ENCODE data around the gene TMEM116. TPM values are rescaled to one million over a fixed set of nuclear protein-coding genes. Genes with fewer than 3 reads are reported as not detected.
"Not testable (repeated sequence)": the region's sequence is repeated elsewhere in the genome, so short reads cannot be mapped to it uniquely, and the experiment has no call there.

TMEM116 gene
- total RNA-seq, 2 experiments from 2014 or later: 17.8 to 19.7 TPM

DNA sequence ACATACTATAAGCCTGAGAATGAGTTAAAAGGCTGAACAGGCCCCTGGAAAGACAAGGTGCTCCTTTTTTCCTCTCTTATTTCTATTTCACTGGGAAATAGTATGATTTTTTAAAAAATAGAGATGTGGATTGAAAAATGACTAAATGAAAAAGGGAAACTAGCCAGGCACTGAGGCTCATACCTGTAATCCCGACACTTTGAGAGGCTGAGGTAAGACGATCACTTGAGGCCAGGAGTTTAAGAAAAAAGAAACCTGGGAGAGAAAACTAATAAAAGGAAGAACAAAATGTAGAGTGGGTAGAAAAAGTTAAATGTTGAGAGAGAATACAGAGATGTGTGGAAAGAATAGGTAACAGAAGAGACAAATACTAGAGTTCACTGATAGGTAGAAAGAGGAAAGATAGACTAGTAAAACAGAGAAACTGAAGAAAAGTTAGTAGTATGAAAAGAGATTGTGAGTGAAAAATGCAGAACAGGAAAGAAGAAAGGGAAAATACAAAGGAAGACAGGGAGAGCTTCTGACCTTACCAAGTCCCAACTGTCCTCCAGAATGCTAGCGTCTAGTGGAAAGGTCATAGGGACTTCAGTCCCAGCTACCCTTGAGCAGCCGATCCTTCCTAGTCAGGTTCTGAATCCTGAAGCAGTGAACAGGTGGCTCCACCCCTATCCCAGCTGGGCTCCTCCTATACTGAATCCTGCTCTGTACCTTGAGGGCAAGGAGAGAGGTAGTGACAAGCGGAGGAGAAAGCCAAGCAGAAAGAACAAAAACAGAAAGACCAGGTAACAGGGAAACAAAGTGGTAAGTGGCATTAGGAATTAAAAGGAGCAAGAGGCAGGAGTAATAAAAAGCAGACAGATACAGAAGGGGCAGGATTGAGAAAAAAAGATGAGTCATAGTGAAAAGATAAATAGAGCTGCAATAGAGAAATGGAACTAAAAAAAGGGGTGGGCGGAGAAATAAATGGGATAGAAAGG lies 7.3 kb downstream of the TMEM116 start:
- Mint-ChIP-seq H3K27ac (no peak overlapping the region), H3K4me3 (no peak overlapping the region), H3K9me3 (no peaks in the 10 kb centered on the region), H3K36me3 (ENCODE audit: low read depth) (peaks cover 35% of the 10 kb centered on the region), H3K27me3 (no peaks in the 10 kb centered on the region), H3K4me1 (peaks cover 52% of the 10 kb centered on the region)
- CTCF ChIA-PET: interaction anchor here (0.7 to 3.0 kb wide), 2 partner anchors 7 to 8 kb away, joined by 3 to 26 read pairs; partner anchors contain the start of genes ERP29 and TMEM116
- POLR2A ChIA-PET: interaction anchor here (1.0 to 5.1 kb wide), 4 partner anchors 9 to 53 kb away, joined by 3 to 42 read pairs (median 5); no protein-coding TSS in a partner anchor
- no peak for DNase-seq

DNA sequence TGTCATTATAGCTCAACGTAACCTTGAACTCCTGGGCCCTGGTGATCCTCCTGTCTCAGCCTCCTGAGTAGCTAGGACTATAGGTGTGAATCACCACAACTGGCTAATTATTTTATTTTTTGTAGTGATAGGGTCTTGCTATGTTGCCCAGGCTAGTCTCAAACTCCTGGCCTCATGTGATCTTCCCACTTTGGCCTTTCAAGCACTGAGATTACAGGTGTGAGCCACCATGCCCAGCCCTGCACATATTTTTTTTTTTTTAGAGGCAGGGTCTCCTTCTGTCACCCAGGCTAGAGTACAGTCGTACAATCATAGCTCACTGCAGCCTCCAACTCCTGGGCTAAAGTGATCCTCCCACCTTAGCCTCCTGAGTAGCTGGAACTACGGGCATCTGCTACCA lies 8.9 kb downstream of the TMEM116 start:
- H3K36me3 Mint-ChIP-seq (ENCODE audit: low read depth): peaks cover 37% of the 10 kb centered on the region
- H3K9me3 Mint-ChIP-seq: no peaks in the 10 kb centered on the region
- CTCF ChIA-PET: interaction anchor here (0.9 to 3.0 kb wide), 3 partner anchors 9 to 60 kb away, joined by 3 to 26 read pairs (median 4); partner anchors contain the start of genes ERP29 and TMEM116
- H3K4me3 Mint-ChIP-seq: no peak overlapping the region
- H3K27ac Mint-ChIP-seq: no peak overlapping the region
- no peaks in the 10 kb centered on the region for H3K27me3 Mint-ChIP-seq
- no peak for DNase-seq
- POLR2A ChIA-PET: interaction anchor here (5.1 to 14.4 kb wide), 2 partner anchors 9 to 10 kb away, joined by 42 to 326 read pairs; partner anchors contain the start of genes ERP29 and TMEM116
- H3K4me1 Mint-ChIP-seq: peaks cover 51% of the 10 kb centered on the region

DNA sequence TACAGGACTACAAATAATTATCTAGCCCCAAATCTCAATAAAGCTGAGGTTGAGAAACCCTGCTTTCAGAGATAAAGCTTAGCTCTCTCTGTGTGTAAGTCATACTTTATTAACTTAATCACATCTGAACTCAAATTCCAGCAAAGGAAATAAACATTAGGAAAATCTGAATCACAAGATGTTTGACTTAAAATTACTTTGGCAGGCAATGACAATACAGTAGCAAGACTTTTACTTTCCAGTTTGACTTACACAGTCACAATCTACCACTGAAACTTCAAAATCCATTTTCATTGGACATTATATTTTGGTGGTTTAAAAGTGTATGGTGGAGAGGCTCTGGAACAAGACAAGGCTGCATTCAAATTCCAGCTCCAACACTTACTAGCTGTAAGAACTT lies 11.4 kb downstream of the TMEM116 start:
- CTCF ChIA-PET: interaction anchor here (1.2 to 2.2 kb wide), 2 partner anchors 9 to 11 kb away, joined by 3 to 21 read pairs; partner anchors contain the start of genes ERP29 and TMEM116

DNA sequence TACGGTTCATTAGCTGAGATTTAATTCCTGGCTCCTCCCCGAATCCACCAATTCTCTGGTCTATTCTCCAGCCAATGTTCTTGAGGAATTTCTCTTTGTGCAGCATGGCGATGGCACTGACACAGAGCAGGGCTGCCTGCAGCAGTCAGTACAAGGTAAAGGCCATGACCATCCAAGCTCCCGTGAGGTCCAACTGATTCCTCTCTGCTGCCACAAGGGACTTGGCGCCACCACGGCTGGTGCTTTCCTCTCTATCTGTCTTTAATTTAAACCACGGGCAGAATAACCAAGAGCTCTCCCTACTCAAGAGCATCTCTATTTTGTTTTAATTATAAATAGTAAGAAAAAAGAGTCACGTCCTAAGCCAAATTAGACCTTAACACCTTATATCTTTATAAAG lies 12.1 kb downstream of the TMEM116 start:
- Mint-ChIP-seq H3K4me1 (peaks cover 63% of the 10 kb centered on the region), H3K27ac (no peak overlapping the region), H3K27me3 (peaks cover 3% of the 10 kb centered on the region), H3K36me3 (ENCODE audit: low read depth) (peaks cover 57% of the 10 kb centered on the region), H3K9me3 (no peaks in the 10 kb centered on the region), H3K4me3 (peak overlapping the region; percentile 23)
- ChIA-PET CTCF (interaction anchor here (0.5 to 2.2 kb wide), 2 partner anchors 12 to 75 kb away, joined by 3 to 21 read pairs; partner anchors contain the start of genes ERP29 and TMEM116), POLR2A (interaction anchor here (2.4 to 14.4 kb wide), 3 partner anchors 7 to 13 kb away, joined by 14 to 326 read pairs (median 42); partner anchors contain the start of genes ERP29 and TMEM116)
- DNase-seq: no peak

More for the DNA sequence above, 11.4 kb downstream of the TMEM116 start:
- no peaks in the 10 kb centered on the region for H3K9me3 Mint-ChIP-seq
- peaks cover 50% of the 10 kb centered on the region for H3K36me3 Mint-ChIP-seq (ENCODE audit: low read depth)
- POLR2A ChIA-PET: interaction anchor here (0.7 to 14.4 kb wide), 4 partner anchors 8 to 51 kb away, joined by 5 to 326 read pairs (median 28); partner anchors contain the start of genes ERP29 and TMEM116
- H3K4me1 Mint-ChIP-seq: peaks cover 63% of the 10 kb centered on the region
- peak overlapping the region; percentile 39 for H3K4me3 Mint-ChIP-seq
- H3K27ac Mint-ChIP-seq: peak overlapping the region; percentile 68
- peaks cover 3% of the 10 kb centered on the region for H3K27me3 Mint-ChIP-seq
- no peak for DNase-seq

GRCh38 chr12:111999129-111999528 lies 13.8 kb downstream of the TMEM116 start:
- H3K27me3 Mint-ChIP-seq, CTCF ChIA-PET, H3K9me3 Mint-ChIP-seq, H3K27ac Mint-ChIP-seq, DNase-seq, H3K4me3 Mint-ChIP-seq: not testable (repeated sequence)
- peaks cover 72% of the 10 kb centered on the region for H3K4me1 Mint-ChIP-seq
- POLR2A ChIA-PET: interaction anchor here (1.2 to 14.4 kb wide), 2 partner anchors 11 to 14 kb away, joined by 6 to 326 read pairs; partner anchors contain the start of genes ERP29 and TMEM116
- H3K36me3 Mint-ChIP-seq (ENCODE audit: low read depth): peaks cover 56% of the 10 kb centered on the region

GRCh38 chr12:111998015-111998414 lies 14.9 kb downstream of the TMEM116 start:
- no peak overlapping the region for H3K27ac Mint-ChIP-seq

GRCh38 chr12:111997300-111997699 lies 15.7 kb downstream of the TMEM116 start:
- Mint-ChIP-seq H3K36me3 (ENCODE audit: low read depth) (peaks cover 44% of the 10 kb centered on the region), H3K27me3 (peaks cover 3% of the 10 kb centered on the region), H3K9me3 (no peaks in the 10 kb centered on the region), H3K4me1 (peaks cover 78% of the 10 kb centered on the region), H3K4me3 (no peak overlapping the region), H3K27ac (no peak overlapping the region)
- DNase-seq: no peak
- ChIA-PET CTCF (interaction anchor here (1.1 to 2.1 kb wide), 2 partner anchors 9 to 15 kb away, joined by 3 to 12 read pairs; partner anchors contain the start of genes ERP29 and TMEM116), POLR2A (interaction anchor here (1.1 to 14.4 kb wide), 2 partner anchors 16 to 23 kb away, joined by 3 to 326 read pairs; partner anchors contain the start of genes ERP29 and TMEM116)

More at GRCh38 chr12:111998015-111998414, 14.9 kb downstream of the TMEM116 start:
- no peak for DNase-seq
- H3K4me3 Mint-ChIP-seq: no peak overlapping the region
- H3K36me3 Mint-ChIP-seq (ENCODE audit: low read depth): peaks cover 51% of the 10 kb centered on the region
- ChIA-PET POLR2A (interaction anchor here (0.8 to 14.4 kb wide), 4 partner anchors 12 to 156 kb away, joined by 3 to 326 read pairs (median 4); partner anchors contain the start of genes ERP29, MAPKAPK5 and TMEM116), CTCF (interaction anchor here (1.1 to 2.1 kb wide), 2 partner anchors 8 to 14 kb away, joined by 3 to 12 read pairs; partner anchors contain the start of genes ERP29 and TMEM116)
- H3K9me3 Mint-ChIP-seq: no peaks in the 10 kb centered on the region
- H3K4me1 Mint-ChIP-seq: peaks cover 78% of the 10 kb centered on the region
- H3K27me3 Mint-ChIP-seq: peaks cover 3% of the 10 kb centered on the region

- ChIA-PET CTCF (interaction anchor here (0.7 to 4.0 kb wide), 3 partner anchors 14 to 42 kb away, joined by 3 to 41 read pairs (median 4); partner anchors contain the start of genes ERP29 and TMEM116), POLR2A (interaction anchor here (1.3 to 14.4 kb wide), 6 partner anchors 7 to 135 kb away, joined by 3 to 326 read pairs (median 14); partner anchors contain the start of genes ERP29 and TMEM116)
- Mint-ChIP-seq H3K4me3 (no peak overlapping the region), H3K36me3 (ENCODE audit: low read depth) (peaks cover 40% of the 10 kb centered on the region), H3K9me3 (no peaks in the 10 kb centered on the region), H3K4me1 (peaks cover 73% of the 10 kb centered on the region), H3K27me3 (peaks cover 3% of the 10 kb centered on the region), H3K27ac (peak overlapping the region; percentile 96)
- no peak for DNase-seq
Measured at GRCh38 chr12:111995782-111996480, 17.0 kb downstream of the TMEM116 start.

DNA sequence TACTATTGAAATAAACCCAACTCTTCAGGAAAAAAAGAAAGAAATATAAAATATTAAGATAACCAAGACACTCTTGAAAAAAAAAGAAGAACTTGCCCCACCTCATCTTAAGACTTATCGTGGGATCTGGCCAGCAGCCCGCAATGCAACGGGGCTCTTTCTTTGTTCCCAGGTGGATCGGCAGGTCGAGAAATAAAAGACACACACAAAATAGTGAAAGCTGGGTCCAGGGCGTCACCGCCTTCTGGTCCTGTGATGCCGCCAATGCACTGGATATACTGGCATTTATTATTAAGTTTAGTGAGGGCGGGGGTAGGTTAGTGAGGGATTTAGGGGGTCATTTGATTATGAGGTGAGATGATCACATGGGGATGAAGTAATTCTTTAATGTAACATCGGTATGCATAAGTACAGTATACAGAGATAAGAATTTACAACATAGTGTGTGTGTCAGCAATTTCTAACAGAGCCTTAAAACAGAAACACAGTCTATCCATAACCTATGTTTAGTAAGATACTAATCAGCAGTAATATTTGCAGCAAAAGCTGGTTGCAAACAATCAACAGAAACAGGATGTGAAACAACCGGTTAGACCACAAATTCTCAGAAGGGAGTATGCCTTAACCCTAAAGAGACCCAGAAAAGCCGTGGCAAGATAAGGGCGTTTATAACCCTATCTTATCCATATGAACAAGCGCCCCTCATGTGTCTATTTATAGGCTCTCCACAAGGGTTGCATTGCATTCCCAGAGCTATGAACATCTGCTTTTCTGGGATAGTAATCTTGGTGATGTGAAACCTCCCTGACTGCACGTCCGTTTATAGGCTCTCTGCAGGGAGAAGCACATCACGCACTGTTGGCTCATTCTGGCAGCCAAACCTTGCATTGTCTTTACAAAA lies 18.5 kb downstream of the TMEM116 start:
- Mint-ChIP-seq H3K4me3 (peak overlapping the region; percentile 79), H3K4me1 (peaks cover 66% of the 10 kb centered on the region), H3K36me3 (ENCODE audit: low read depth) (peaks cover 37% of the 10 kb centered on the region), H3K27ac (peak overlapping the region; percentile 96)
- ChIA-PET CTCF (interaction anchor here (0.8 to 4.0 kb wide), 4 partner anchors 15 to 93 kb away, joined by 4 to 41 read pairs (median 8); partner anchors contain the start of genes ERP29 and TMEM116), POLR2A (interaction anchor here (1.2 to 14.4 kb wide), 15 partner anchors 8 to 417 kb away, joined by 3 to 326 read pairs (median 7); partner anchors contain the start of genes ERP29, MAPKAPK5, NAA25 and TMEM116)
- not testable (repeated sequence) for H3K27me3 Mint-ChIP-seq, H3K9me3 Mint-ChIP-seq
- DNase-seq: peak; percentile 47

GRCh38 chr12:111993292-111994150 lies 19.4 kb downstream of the TMEM116 start:
- CTCF ChIA-PET: interaction anchor here (0.6 to 4.0 kb wide), 4 partner anchors 20 to 94 kb away, joined by 3 to 41 read pairs (median 8); partner anchors contain the start of genes ERP29 and TMEM116
- DNase-seq: no peak
- H3K4me3 Mint-ChIP-seq: peak overlapping the region; percentile 79
- peak overlapping the region; percentile 96 for H3K27ac Mint-ChIP-seq
- H3K27me3 Mint-ChIP-seq: peaks cover 3% of the 10 kb centered on the region
- no peaks in the 10 kb centered on the region for H3K9me3 Mint-ChIP-seq
- POLR2A ChIA-PET: interaction anchor here (0.6 to 14.4 kb wide), 16 partner anchors 9 to 417 kb away, joined by 3 to 326 read pairs (median 7); partner anchors contain the start of genes ERP29, MAPKAPK5, NAA25 and TMEM116
- peaks cover 61% of the 10 kb centered on the region for H3K4me1 Mint-ChIP-seq
- H3K36me3 Mint-ChIP-seq (ENCODE audit: low read depth): peaks cover 39% of the 10 kb centered on the region

All from activated CD4-positive, alpha-beta memory T cell treated with anti-CD3 and anti-CD28 coated beads, Interleukin-2, amount 10 ng/mL, durations not matched to agents 7 days and 5 days (primary cell).